Stimulated activated CD4-positive, alpha-beta T cell treated with anti-CD3 and anti-CD28 coated beads, Interleukin-15, amount 100 ng/mL, for 48 hours (primary cell): ENCODE data around the gene AIFM3.
"Not testable (repeated sequence)": the region's sequence is repeated elsewhere in the genome, so short reads cannot be mapped to it uniquely, and the experiment has no call there.

ENCODE experiments used
- DNase-seq, 2 donors: peaks; one replicate each; pipeline ENCODE4 v3.0.0-alpha.2; 2020; ENCODE audit warnings: low read depth in 2 of 2

AIFM3 gene

GRCh38 chr22:20942203-20942902 is 24.7 kb upstream of the AIFM3 start:
- DNase-seq, result not testable (repeated sequence)

- DNase-seq, result no peak
Observed at GRCh38 chr22:20943104-20943933, 23.7 kb upstream of the AIFM3 start.

GRCh38 chr22:20944042-20944441 is 23.0 kb upstream of the AIFM3 start:
- DNase-seq, result no peak

- DNase-seq, result no peak
Observed at GRCh38 chr22:20945578-20945934, 21.5 kb upstream of the AIFM3 start.

GRCh38 chr22:20946080-20946986 is 20.7 kb upstream of the AIFM3 start:
- DNase-seq, result no peak

- no peak for DNase-seq
Observed at GRCh38 chr22:20946991-20947390, 20.1 kb upstream of the AIFM3 start.

- no peak for DNase-seq
Observed at GRCh38 chr22:20948450-20948849, 18.6 kb upstream of the AIFM3 start.

- DNase-seq, result no peak
Observed at GRCh38 chr22:20948989-20949388, 18.1 kb upstream of the AIFM3 start.

- DNase-seq, result no peak
Observed at GRCh38 chr22:20949698-20950183, 17.3 kb upstream of the AIFM3 start.

- no peak for DNase-seq
Observed at GRCh38 chr22:20951151-20951931, 15.7 kb upstream of the AIFM3 start.

GRCh38 chr22:20951932-20952380 is 15.1 kb upstream of the AIFM3 start:
- DNase-seq, result no peak

GRCh38 chr22:20952544-20953341 is 14.3 kb upstream of the AIFM3 start:
- no peak for DNase-seq

GRCh38 chr22:20953342-20953608 is 13.8 kb upstream of the AIFM3 start:
- DNase-seq, result no peak

- no peak for DNase-seq
Observed at GRCh38 chr22:20953668-20954500, 13.2 kb upstream of the AIFM3 start.

GRCh38 chr22:20955548-20955947 is 11.5 kb upstream of the AIFM3 start:
- DNase-seq, result no peak

- no peak for DNase-seq
Observed at GRCh38 chr22:20956258-20957101, 10.6 kb upstream of the AIFM3 start.

GRCh38 chr22:20957102-20957682 is 9.9 kb upstream of the AIFM3 start:
- no peak for DNase-seq

- DNase-seq, result no peak
Observed at GRCh38 chr22:20957683-20958431, 9.2 kb upstream of the AIFM3 start.
